ENCODE data around the gene CCNY.
"Not testable (repeated sequence)": the region's sequence is repeated elsewhere in the genome, so short reads cannot be mapped to it uniquely, and the experiment has no call there.

The CCNY gene

GRCh38 chr10:35511647-35512046, 175.3 kb downstream of the CCNY start:
- H3K4me3 ChIP-seq (ENCODE audit: low read depth in 1 of 2, low read length in 1 of 2): no peak overlapping the region
- no peaks in the 10 kb centered on the region for H3K9me3 ChIP-seq
- no peak overlapping the region for H3K27ac ChIP-seq
- H3K4me1 ChIP-seq (ENCODE audit: control insufficient read depth in 1 of 2, insufficient read depth in 1 of 2, low read depth in 1 of 2, low read length in 1 of 2): no peaks in the 10 kb centered on the region
- H3K27me3 ChIP-seq: no peaks in the 10 kb centered on the region
- TF ChIP-seq CTCF (IDR thresholded peaks at IDR 0.05): no peak
- peaks cover 6% of the 10 kb centered on the region for H3K36me3 ChIP-seq

GRCh38 chr10:35516102-35516670, 179.9 kb downstream of the CCNY start:
- Histone ChIP-seq H3K4me3 (ENCODE audit: low read depth in 1 of 2, low read length in 1 of 2) (no peak overlapping the region), H3K36me3 (no peaks in the 10 kb centered on the region), H3K4me1 (ENCODE audit: control insufficient read depth in 1 of 2, insufficient read depth in 1 of 2, low read depth in 1 of 2, low read length in 1 of 2) (peaks cover 7 to 12% of the 10 kb centered on the region in 2 experiments), H3K27me3 (no peaks in the 10 kb centered on the region), H3K9me3 (no peaks in the 10 kb centered on the region), H3K27ac (no peak overlapping the region)
- no peak for TF ChIP-seq CTCF (IDR thresholded peaks at IDR 0.05)

- peak overlapping the region; percentile 53 for H3K27ac ChIP-seq
- peaks cover 7 to 16% of the 10 kb centered on the region in 2 experiments for H3K4me1 ChIP-seq (ENCODE audit: control insufficient read depth in 1 of 2, insufficient read depth in 1 of 2, low read depth in 1 of 2, low read length in 1 of 2)
- H3K36me3 ChIP-seq: no peaks in the 10 kb centered on the region
- no peaks in the 10 kb centered on the region for H3K9me3 ChIP-seq
- H3K27me3 ChIP-seq: no peaks in the 10 kb centered on the region
- no peak overlapping the region for H3K4me3 ChIP-seq (ENCODE audit: low read depth in 1 of 2, low read length in 1 of 2)
- TF ChIP-seq CTCF (IDR thresholded peaks at IDR 0.05): no peak
These were observed 181.3 kb downstream of the CCNY start for GRCh38 chr10:35517431-35518181.

- Histone ChIP-seq H3K27ac (peak overlapping the region; percentile 53), H3K4me1 (ENCODE audit: control insufficient read depth in 1 of 2, insufficient read depth in 1 of 2, low read depth in 1 of 2, low read length in 1 of 2) (peaks cover 7 to 16% of the 10 kb centered on the region in 2 experiments)
- H3K27me3 ChIP-seq; H3K4me3 ChIP-seq (ENCODE audit: low read depth in 1 of 2, low read length in 1 of 2); H3K9me3 ChIP-seq; H3K36me3 ChIP-seq: not testable (repeated sequence)
These were observed 181.9 kb downstream of the CCNY start for GRCh38 chr10:35518187-35518586.

GRCh38 chr10:35520996-35521395, 184.7 kb downstream of the CCNY start:
- Histone ChIP-seq H3K27me3 (no peaks in the 10 kb centered on the region), H3K27ac (peak overlapping the region; percentile 11), H3K36me3 (no peaks in the 10 kb centered on the region), H3K4me3 (ENCODE audit: low read depth in 1 of 2, low read length in 1 of 2) (no peak overlapping the region), H3K9me3 (no peaks in the 10 kb centered on the region), H3K4me1 (ENCODE audit: control insufficient read depth in 1 of 2, insufficient read depth in 1 of 2, low read depth in 1 of 2, low read length in 1 of 2) (peaks cover 7 to 16% of the 10 kb centered on the region in 2 experiments)
- no peak for TF ChIP-seq CTCF (IDR thresholded peaks at IDR 0.05)

GRCh38 chr10:35523670-35524225, 187.4 kb downstream of the CCNY start:
- Histone ChIP-seq H3K36me3 (no peaks in the 10 kb centered on the region), H3K27me3 (no peaks in the 10 kb centered on the region), H3K27ac (peak overlapping the region; percentile 43), H3K9me3 (no peaks in the 10 kb centered on the region), H3K4me3 (ENCODE audit: low read depth in 1 of 2, low read length in 1 of 2) (no peak overlapping the region), H3K4me1 (ENCODE audit: control insufficient read depth in 1 of 2, insufficient read depth in 1 of 2, low read depth in 1 of 2, low read length in 1 of 2) (peaks cover 7 to 16% of the 10 kb centered on the region in 2 experiments)
- TF ChIP-seq CTCF (IDR thresholded peaks at IDR 0.05): no peak

Measured in neutrophil (primary cell).